ENCODE data around the gene ACSF3.
A peak's percentile ranks its signal among the peaks of the same experiment; 100 is the strongest.

Gene ACSF3

DNA sequence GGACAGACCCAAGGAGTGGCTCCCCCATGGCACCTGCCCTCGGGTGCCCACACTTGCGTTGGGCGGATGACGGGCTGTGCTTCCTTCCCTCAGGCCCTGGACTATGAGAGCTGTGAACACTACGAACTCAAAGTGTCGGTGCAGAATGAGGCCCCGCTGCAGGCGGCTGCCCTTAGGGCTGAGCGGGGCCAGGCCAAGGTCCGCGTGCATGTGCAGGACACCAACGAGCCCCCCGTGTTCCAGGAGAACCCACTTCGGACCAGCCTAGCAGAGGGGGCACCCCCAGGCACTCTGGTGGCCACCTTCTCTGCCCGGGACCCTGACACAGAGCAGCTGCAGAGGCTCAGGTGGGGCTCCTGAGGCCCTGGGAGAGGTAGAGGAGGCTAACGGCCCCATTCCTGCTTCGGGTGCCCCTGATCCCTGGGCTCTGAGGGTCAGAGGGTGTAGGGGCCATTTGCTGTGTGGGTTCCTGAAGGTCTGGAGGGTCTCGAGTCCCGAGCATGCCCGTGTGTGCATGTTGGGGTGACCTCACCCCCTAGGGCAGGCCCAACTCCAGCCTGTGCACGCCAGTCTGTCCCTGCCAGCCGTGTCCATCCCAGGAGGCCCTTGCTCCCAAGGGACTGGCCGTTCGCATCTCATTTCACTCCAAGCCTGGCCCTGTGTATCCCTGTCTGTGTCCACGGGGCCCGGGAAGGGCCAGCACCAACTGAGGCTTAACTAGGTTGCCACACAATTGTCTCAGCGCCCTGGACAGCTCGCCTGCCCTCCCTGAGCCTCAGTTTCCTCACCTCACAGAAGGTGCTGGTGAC lies 96.7 kb downstream of the ACSF3 start:
- no peak for DNase-seq (ENCODE audit: low spot score)

DNA sequence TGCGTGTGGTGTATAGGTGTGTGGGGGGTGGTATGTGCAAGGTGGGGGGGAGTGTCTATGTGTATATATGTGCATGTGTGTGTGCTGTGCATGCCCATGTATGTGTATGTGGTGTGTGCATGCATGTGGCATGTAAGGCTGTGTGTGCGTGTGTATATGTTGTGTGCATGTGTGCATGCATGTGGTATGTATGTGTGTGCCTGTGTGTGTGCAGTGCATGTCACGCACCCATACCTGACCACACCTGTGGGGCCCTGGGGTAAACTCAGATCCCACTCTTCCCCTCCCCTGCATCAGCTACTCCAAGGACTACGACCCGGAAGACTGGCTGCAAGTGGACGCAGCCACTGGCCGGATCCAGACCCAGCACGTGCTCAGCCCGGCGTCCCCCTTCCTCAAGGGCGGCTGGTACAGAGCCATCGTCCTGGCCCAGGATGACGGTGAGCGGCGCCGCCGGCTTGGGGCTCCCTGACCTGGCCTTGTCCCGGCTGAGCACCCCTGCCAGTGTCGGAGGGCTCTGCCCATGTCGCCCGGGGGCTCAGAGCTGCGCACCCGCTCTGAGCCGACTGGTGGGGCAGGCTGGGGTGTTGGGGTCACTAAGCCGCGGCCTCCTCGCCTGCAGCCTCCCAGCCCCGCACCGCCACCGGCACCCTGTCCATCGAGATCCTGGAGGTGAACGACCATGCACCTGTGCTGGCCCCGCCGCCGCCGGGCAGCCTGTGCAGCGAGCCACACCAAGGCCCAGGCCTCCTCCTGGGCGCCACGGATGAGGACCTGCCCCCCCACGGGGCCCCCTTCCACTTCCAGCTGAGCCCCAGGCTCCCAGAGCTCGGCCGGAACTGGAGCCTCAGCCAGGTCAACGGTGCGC lies 97.6 kb downstream of the ACSF3 start:
- no peak for DNase-seq (ENCODE audit: low spot score)

DNA sequence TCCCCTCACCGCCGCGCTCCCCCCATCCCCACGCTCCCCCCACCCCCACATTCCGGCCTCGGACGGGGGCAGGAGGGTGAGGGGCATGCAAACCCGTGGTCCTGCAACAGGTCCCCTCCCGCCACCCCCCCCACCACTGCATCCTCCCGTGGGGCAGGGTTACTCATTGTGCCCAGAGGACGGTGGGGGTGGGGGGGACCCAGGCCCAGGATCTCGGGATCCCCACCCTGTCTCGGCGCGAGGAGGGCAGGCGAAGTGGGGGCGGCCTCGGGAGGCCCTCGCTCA lies 98.2 kb downstream of the ACSF3 start:
- DNase-seq (ENCODE audit: low spot score), result no peak

DNA sequence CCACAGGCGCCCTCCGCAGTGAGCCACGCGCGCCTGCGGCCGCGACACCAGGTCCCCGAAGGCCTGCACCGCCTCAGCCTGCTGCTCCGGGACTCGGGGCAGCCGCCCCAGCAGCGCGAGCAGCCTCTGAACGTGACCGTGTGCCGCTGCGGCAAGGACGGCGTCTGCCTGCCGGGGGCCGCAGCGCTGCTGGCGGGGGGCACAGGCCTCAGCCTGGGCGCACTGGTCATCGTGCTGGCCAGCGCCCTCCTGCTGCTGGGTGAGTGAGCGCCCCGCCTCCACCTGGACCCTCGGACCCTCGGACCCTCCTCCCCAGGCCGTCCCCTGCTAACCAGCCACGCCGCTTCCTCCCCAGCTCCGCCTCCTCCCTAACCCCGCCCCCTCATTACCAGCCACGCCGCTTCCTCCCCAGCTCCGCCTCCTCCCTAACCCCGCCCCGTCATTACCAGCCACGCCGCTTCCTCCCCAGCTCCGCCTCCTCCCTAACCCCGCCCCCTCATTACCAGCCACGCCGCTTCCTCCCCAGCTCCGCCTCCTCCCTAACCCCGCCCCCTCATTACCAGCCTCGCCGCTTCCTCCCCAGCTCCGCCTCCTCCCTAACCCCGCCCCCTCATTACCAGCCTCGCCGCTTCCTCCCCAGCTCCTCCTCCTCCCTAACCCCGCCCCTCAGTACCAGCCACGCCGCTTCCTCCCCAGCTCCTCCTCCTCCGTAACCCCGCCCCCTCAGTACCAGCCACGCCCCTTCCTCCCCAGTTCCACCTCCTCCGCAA lies 98.7 kb downstream of the ACSF3 start:
- peak; percentile 31 for DNase-seq (ENCODE audit: low spot score)

GRCh38 chr16:89192956-89193575 lies 99.4 kb downstream of the ACSF3 start:
- DNase-seq (ENCODE audit: low spot score), result no peak

GRCh38 chr16:89193576-89194293 lies 100.1 kb downstream of the ACSF3 start:
- DNase-seq (ENCODE audit: low spot score), result no peak

DNA sequence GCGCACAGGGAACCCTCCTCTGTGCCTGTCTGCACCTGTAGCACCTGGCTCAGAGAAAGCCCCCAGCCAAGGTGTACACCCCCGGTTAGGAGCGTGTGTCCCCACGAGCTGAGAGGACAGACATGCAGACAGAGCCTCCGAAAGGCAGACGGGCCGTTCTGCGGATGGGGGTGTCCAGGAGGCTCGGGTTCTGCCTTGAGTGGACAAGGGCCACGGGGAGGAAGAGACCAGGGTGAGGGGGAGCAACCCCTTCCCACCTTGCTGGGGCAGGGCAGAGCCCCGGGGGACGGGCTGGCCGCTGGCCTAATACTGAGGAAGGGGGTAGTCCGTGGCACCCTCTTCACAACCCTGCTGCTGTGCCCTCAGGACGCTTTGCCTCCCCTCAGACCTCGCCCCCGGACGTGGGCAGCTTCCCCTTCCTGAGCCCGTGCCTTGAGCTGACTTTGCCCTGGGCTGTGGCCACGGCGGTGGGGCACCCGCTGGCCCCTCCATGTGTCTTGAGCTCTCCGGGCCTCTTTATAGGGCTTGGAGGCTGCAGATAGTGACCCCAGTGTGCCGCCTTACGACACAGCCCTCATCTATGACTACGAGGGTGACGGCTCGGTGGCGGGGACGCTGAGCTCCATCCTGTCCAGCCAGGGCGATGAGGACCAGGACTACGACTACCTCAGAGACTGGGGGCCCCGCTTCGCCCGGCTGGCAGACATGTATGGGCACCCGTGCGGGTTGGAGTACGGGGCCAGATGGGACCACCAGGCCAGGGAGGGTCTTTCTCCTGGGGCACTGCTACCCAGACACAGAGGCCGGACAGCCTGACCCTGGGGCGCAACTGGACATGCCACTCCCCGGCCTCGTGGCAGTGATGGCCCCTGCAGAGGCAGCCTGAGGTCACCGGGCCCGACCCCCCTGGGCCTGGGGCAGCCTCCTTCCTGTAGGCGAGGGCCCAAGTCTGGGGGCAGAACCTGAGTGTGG lies 101.0 kb downstream of the ACSF3 start:
- DNase-seq (ENCODE audit: low spot score), result no peak

- DNase-seq (ENCODE audit: low spot score), result no peak
Measured at GRCh38 chr16:89195521-89196171, 102.0 kb downstream of the ACSF3 start.

DNA sequence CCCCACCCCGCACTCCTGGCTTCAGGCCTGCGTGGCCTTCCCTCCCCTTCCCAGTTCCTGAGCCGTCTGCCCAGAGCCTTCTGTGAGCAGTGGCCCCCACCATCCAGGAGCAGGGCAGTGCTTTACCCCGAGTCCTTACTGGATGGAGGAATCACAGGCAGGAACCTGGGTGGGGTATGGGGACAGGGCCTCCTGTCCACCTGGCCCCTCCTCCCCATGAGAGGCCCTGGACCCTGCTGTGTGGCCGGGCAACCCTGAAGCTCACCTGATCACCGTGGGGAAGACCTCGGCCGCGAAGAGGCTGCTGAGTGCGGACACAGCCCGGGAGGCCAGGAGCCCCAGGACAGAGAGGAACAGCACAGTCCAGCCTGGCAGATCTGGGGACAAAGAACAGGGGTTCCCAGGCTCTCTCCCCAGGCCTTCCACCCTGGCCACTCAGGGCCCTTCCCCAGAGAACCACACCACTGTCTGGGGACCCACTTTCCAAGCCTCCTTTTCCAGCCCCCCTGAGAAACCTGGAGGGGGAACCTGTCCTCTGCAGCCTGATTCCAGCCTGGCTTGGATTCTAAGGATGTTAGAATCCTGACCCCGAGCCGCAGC lies 103.5 kb downstream of the ACSF3 start:
- DNase-seq (ENCODE audit: low spot score), result no peak

- DNase-seq (ENCODE audit: low spot score), result no peak
Measured at GRCh38 chr16:89197633-89198416, 104.2 kb downstream of the ACSF3 start.

GRCh38 chr16:89198417-89199240 lies 105.0 kb downstream of the ACSF3 start:
- no peak for DNase-seq (ENCODE audit: low spot score)

DNA sequence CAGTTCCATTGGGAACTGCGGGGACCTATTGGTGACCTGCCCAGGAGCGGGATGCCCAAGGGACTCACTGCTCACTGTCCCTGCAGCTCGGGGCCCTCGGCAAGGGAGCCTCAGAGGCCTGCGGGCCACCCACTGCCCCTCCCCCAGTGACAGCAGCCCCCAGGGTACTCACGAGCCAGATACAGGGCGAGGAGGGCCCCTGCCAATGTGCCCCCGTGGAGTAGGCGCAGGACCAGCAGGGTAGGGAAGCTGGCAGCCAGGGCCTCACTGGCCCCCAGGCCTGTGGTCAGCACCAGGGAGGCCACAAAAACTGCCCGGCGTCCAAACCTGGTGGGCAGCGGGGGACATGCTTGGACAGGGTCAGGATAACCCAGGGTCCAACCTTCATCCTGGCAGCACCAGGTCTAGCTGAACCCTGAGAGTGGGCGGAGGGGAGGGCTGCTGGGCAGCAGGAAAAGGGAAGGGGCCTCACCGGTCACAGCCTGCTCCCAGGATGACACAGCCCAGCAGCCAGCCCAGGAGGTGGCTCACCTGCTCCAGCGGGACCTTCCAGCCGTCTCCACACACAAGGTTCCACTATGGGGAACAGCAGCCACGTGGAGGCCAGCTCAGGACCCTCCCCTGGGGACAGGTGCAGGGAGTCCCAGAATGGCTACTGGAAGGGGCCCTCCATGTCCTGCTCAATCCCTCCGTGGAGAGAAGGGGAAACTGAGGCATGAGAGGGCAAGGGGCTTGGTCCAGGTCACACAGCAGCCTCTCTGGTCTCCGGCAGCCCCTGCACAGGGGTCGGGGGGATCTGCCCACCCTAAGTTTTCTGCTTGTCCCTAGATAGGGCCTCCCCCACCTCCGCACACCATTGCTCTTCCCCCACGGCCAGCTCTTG lies 105.8 kb downstream of the ACSF3 start:
- DNase-seq (ENCODE audit: low spot score), result no peak

- no peak for DNase-seq (ENCODE audit: low spot score)
Measured at GRCh38 chr16:89200124-89200849, 106.6 kb downstream of the ACSF3 start, which contains the start of gene SLC22A31. SLC22A31 (minus strand) TSS chr16:89200537; CDS start chr16:89200501, 36 bp downstream.

GRCh38 chr16:89200850-89201411 lies 107.3 kb downstream of the ACSF3 start:
- no peak for DNase-seq (ENCODE audit: low spot score)
